ENCODE data around the gene DTD1.
"Not testable (repeated sequence)": the region's sequence is repeated elsewhere in the genome, so short reads cannot be mapped to it uniquely, and the experiment has no call there.

Gene DTD1

DNA sequence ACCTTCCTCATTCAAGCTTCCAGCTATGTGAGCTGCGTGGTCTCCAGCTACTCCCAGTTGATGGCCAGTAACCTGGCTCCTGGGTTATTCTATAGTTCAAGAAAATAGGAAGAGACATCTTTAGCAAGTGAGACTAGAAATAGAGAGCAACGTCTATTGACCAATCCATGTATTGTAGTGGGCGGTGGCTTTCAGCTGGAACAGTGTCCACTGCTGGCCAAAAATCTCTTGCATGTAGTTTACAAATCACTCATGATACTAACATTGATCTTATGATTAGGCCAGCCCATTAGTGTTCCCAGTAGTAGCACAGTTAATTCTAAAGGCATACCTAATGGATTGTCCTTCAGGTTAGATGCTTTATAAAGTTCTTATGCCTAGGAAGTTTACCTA lies 166.8 kb downstream of the DTD1 start:
- H3K79me2 ChIP-seq (ENCODE audit: insufficient read depth, low read length) = no peaks in the 10 kb centered on the region
- no peak overlapping the region for H2AFZ ChIP-seq (ENCODE audit: low read length)
- H3F3A ChIP-seq (ENCODE audit: low read depth) = no peaks in the 10 kb centered on the region
- H3K9me2 ChIP-seq (replicated peaks; ENCODE audit: low read depth, low read length) = no peaks in the 10 kb centered on the region
- H3K4me2 ChIP-seq (ENCODE audit: low read depth, low read length, poor library complexity, severe bottlenecking) = no peak overlapping the region
- no peak overlapping the region for H3K9ac ChIP-seq (ENCODE audit: low read depth, low read length, poor library complexity, severe bottlenecking)
- H4K20me1 ChIP-seq (ENCODE audit: insufficient read depth, low read length, poor library complexity, severe bottlenecking) = no peaks in the 10 kb centered on the region
- H3K9me3 ChIP-seq (ENCODE audit: insufficient read depth, low read depth, low read length) = no peaks in the 10 kb centered on the region
- no peak for TF ChIP-seq EZH2phosphoT487 (IDR thresholded peaks at IDR 0.05; ENCODE audit: borderline replicate concordance)
- TF ChIP-seq, protein P1, sequence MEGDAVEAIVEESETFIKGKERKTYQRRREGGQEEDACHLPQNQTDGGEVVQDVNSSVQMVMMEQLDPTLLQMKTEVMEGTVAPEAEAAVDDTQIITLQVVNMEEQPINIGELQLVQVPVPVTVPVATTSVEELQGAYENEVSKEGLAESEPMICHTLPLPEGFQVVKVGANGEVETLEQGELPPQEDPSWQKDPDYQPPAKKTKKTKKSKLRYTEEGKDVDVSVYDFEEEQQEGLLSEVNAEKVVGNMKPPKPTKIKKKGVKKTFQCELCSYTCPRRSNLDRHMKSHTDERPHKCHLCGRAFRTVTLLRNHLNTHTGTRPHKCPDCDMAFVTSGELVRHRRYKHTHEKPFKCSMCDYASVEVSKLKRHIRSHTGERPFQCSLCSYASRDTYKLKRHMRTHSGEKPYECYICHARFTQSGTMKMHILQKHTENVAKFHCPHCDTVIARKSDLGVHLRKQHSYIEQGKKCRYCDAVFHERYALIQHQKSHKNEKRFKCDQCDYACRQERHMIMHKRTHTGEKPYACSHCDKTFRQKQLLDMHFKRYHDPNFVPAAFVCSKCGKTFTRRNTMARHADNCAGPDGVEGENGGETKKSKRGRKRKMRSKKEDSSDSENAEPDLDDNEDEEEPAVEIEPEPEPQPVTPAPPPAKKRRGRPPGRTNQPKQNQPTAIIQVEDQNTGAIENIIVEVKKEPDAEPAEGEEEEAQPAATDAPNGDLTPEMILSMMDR (conservative IDR thresholded peaks at IDR 0.05; ENCODE audit: low read length) = no peak
- no peaks in the 10 kb centered on the region for H3K27me3 ChIP-seq (ENCODE audit: insufficient read depth, low read length, poor library complexity, severe bottlenecking)
- no peaks in the 10 kb centered on the region for H3K4me1 ChIP-seq (ENCODE audit: insufficient read depth, low read length, poor library complexity, severe bottlenecking)
- H3K4me3 ChIP-seq (ENCODE audit: low read length, poor library complexity, severe bottlenecking) = no peak overlapping the region
- H3K36me3 ChIP-seq (ENCODE audit: insufficient read depth, low read length) = no peaks in the 10 kb centered on the region

DNA sequence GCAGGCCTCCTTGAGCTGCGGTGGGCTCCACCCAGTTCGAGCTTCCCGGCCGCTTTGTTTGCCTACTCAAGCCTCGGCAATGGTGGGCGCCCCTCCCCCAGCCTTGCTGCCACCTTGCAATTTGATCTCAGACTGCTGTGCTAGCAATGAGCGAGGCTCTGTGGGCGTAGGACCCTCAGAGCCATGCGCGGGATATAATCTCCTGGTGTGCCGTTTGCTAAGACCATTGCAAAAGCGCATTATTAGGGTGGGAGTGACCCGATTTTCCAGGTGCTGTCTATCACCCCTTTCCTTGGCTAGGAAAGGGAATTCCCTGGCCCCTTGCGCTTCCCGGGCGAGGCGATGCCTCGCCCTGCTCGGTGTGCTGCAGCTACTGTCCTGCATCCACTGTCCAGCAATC lies 173.0 kb downstream of the DTD1 start:
- H2AFZ ChIP-seq (ENCODE audit: low read length); H3K4me3 ChIP-seq (ENCODE audit: low read length, poor library complexity, severe bottlenecking); H3K27me3 ChIP-seq (ENCODE audit: insufficient read depth, low read length, poor library complexity, severe bottlenecking); H3K9ac ChIP-seq (ENCODE audit: low read depth, low read length, poor library complexity, severe bottlenecking); H3F3A ChIP-seq (ENCODE audit: low read depth); H3K79me2 ChIP-seq (ENCODE audit: insufficient read depth, low read length); H4K20me1 ChIP-seq (ENCODE audit: insufficient read depth, low read length, poor library complexity, severe bottlenecking); H3K4me1 ChIP-seq (ENCODE audit: insufficient read depth, low read length, poor library complexity, severe bottlenecking); H3K36me3 ChIP-seq (ENCODE audit: insufficient read depth, low read length); H3K4me2 ChIP-seq (ENCODE audit: low read depth, low read length, poor library complexity, severe bottlenecking); H3K9me2 ChIP-seq (replicated peaks; ENCODE audit: low read depth, low read length); H3K9me3 ChIP-seq (ENCODE audit: insufficient read depth, low read depth, low read length): not testable (repeated sequence)

DNA sequence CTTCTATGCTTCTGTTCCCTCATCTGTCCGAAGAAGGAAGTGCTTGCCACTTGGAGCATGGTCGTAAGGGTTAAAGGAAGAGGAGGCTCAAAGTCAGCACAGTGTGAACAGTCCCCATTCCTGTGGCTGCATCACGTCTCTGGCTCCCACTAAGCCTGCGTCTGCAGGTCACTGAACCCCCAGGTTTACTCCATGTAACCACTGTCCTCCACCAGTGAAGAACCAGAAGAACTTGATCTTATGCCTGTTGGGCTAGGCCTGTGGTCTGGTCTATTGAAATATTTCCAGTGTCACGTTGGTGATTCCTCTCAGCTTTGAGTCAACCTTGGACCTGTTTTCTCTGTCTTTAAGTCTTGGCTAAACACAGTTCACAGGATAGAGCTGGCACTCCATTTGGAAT lies 179.8 kb downstream of the DTD1 start:
- Histone ChIP-seq H3K9me3 (ENCODE audit: insufficient read depth, low read depth, low read length) (no peaks in the 10 kb centered on the region), H3K27me3 (ENCODE audit: insufficient read depth, low read length, poor library complexity, severe bottlenecking) (no peaks in the 10 kb centered on the region), H3K9ac (ENCODE audit: low read depth, low read length, poor library complexity, severe bottlenecking) (no peak overlapping the region), H3K36me3 (ENCODE audit: insufficient read depth, low read length) (no peaks in the 10 kb centered on the region), H3K9me2 (replicated peaks; ENCODE audit: low read depth, low read length) (no peaks in the 10 kb centered on the region), H3K4me1 (ENCODE audit: insufficient read depth, low read length, poor library complexity, severe bottlenecking) (no peaks in the 10 kb centered on the region), H3K4me2 (ENCODE audit: low read depth, low read length, poor library complexity, severe bottlenecking) (no peak overlapping the region), H3F3A (ENCODE audit: low read depth) (no peaks in the 10 kb centered on the region), H3K79me2 (ENCODE audit: insufficient read depth, low read length) (no peaks in the 10 kb centered on the region), H3K4me3 (ENCODE audit: low read length, poor library complexity, severe bottlenecking) (no peak overlapping the region), H2AFZ (ENCODE audit: low read length) (no peak overlapping the region), H4K20me1 (ENCODE audit: insufficient read depth, low read length, poor library complexity, severe bottlenecking) (no peaks in the 10 kb centered on the region)
- no peak for TF ChIP-seq EZH2phosphoT487 (IDR thresholded peaks at IDR 0.05; ENCODE audit: borderline replicate concordance)
- TF ChIP-seq, protein P1 (conservative IDR thresholded peaks at IDR 0.05; ENCODE audit: low read length) = no peak

DNA sequence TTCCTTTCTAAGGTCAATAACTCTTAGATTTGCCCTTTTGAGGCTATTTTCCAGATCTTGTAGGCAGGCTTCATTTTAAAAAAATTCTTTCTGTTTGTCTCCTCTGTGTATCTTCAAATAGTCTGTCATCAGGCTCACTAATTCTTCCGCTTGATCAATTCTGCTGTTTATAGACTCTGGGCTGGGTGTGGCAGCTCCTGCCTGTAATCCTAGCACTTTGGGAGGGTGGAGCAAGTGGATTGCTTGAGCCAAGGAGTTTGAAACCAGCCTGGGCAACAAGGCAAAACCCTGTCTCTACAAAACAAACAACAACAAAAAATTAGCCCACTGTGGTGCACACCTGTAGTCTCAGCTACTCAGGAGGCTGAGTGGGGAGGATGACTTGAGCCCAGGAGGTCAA lies 185.7 kb downstream of the DTD1 start:
- H3K4me2 ChIP-seq (ENCODE audit: low read depth, low read length, poor library complexity, severe bottlenecking) = no peak overlapping the region

More for the DNA sequence above, 185.7 kb downstream of the DTD1 start:
- Histone ChIP-seq H3K27me3 (ENCODE audit: insufficient read depth, low read length, poor library complexity, severe bottlenecking) (no peaks in the 10 kb centered on the region), H3K4me3 (ENCODE audit: low read length, poor library complexity, severe bottlenecking) (no peak overlapping the region), H3F3A (ENCODE audit: low read depth) (no peaks in the 10 kb centered on the region), H3K9ac (ENCODE audit: low read depth, low read length, poor library complexity, severe bottlenecking) (no peak overlapping the region), H3K4me1 (ENCODE audit: insufficient read depth, low read length, poor library complexity, severe bottlenecking) (no peaks in the 10 kb centered on the region), H4K20me1 (ENCODE audit: insufficient read depth, low read length, poor library complexity, severe bottlenecking) (no peaks in the 10 kb centered on the region), H3K9me3 (ENCODE audit: insufficient read depth, low read depth, low read length) (no peaks in the 10 kb centered on the region), H2AFZ (ENCODE audit: low read length) (no peak overlapping the region), H3K36me3 (ENCODE audit: insufficient read depth, low read length) (no peaks in the 10 kb centered on the region), H3K79me2 (ENCODE audit: insufficient read depth, low read length) (no peaks in the 10 kb centered on the region), H3K9me2 (replicated peaks; ENCODE audit: low read depth, low read length) (no peaks in the 10 kb centered on the region)
- no peak for TF ChIP-seq EZH2phosphoT487 (IDR thresholded peaks at IDR 0.05; ENCODE audit: borderline replicate concordance)
- TF ChIP-seq, protein P1 (conservative IDR thresholded peaks at IDR 0.05; ENCODE audit: low read length) = no peak

Data from Loucy (cell line).